Amygdala (tissue), 56 donors: Measurements from ENCODE around the gene PTTG1IP.
A peak's percentile ranks its signal among the peaks of the same experiment; 100 is the strongest.
"Not testable (repeated sequence)": the region's sequence is repeated elsewhere in the genome, so short reads cannot be mapped to it uniquely, and the experiment has no call there.

Experiments used
- DNase-seq, 56 donors: peaks; one replicate each; lab custom pipeline; 2025; lab: John Stamatoyannopoulos, UW

PTTG1IP gene

GRCh38 chr21:44886113-44887075 lies 12.9 kb upstream of the PTTG1IP start:
- DNase-seq, result no peak

- no peak for DNase-seq
These were observed 12.1 kb upstream of the PTTG1IP start for GRCh38 chr21:44885615-44886014.

GRCh38 chr21:44884097-44884496 lies 10.6 kb upstream of the PTTG1IP start:
- DNase-seq, result no peak

GRCh38 chr21:44883250-44883649 lies 9.8 kb upstream of the PTTG1IP start:
- no peak for DNase-seq

- no peak for DNase-seq
These were observed 7.8 kb upstream of the PTTG1IP start for GRCh38 chr21:44881198-44881872.

- no peak for DNase-seq
These were observed 7.1 kb upstream of the PTTG1IP start for GRCh38 chr21:44880405-44881197.

- DNase-seq, result not testable (repeated sequence)
These were observed 5.7 kb upstream of the PTTG1IP start for GRCh38 chr21:44879238-44879637.

- peak in 1 of 56 donors; percentile 11 for DNase-seq
These were observed 4.8 kb upstream of the PTTG1IP start for GRCh38 chr21:44878053-44878982.

GRCh38 chr21:44876849-44877575 lies 3.5 kb upstream of the PTTG1IP start:
- DNase-seq, result no peak

GRCh38 chr21:44875316-44875700 lies 1.8 kb upstream of the PTTG1IP start:
- DNase-seq, result peak in 3 of 56 donors; percentile 9 to 25 (median 16)

- peak in 13 of 56 donors; percentile 12 to 59 (median 37) for DNase-seq
These were observed 1.2 kb upstream of the PTTG1IP start for GRCh38 chr21:44874497-44875315.

- peak in 2 of 56 donors; percentile 37 to 41 for DNase-seq
These were observed 678 bp upstream of the PTTG1IP start for GRCh38 chr21:44874240-44874496.

- peak in 16 of 56 donors; percentile 8 to 58 (median 30) for DNase-seq
These were observed 688 bp downstream of the PTTG1IP start for GRCh38 chr21:44872649-44873355.

GRCh38 chr21:44872323-44872648 lies 1.2 kb downstream of the PTTG1IP start:
- DNase-seq, result no peak

GRCh38 chr21:44871576-44872269 lies 1.8 kb downstream of the PTTG1IP start:
- DNase-seq, result peak in 12 of 56 donors; percentile 9 to 71 (median 46)

GRCh38 chr21:44870748-44871495 lies 2.6 kb downstream of the PTTG1IP start:
- DNase-seq, result peak in 4 of 56 donors; percentile 14 to 27 (median 24)
